T-helper 1 cell (primary cell): ENCODE results near the gene OR5T1.

ENCODE experiments used
- DNase-seq, 5 donors: peaks; one replicate each; pipeline ENCODE4 v3.0.0-alpha.2; 2012 to 2020
- total RNA-seq, 4 donors: gene quantifications; one replicate each; lab custom pipeline; 2026; lab: John Stamatoyannopoulos, UW

Gene OR5T1
- 0 reads per million in 4 donors for total RNA-seq

DNA sequence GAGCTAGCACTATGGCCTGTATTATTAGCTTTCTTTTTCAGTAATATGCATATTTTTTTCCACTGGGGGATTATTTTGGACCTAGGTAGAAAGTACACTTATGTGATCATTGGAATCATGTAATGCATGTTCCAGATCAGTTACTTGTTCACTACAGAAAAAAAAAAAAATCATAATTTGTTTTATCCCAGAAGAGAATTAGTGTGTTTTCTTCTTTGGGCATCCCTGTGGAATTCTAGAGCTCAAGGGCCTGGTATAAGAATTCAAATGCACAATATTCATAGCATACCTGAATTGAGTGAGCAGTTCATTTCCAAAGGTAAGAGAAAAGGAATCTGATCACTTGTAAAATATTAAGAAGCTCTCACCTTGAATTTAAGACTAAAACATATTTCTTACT is at the start of gene OR5T1:
TSS of gene OR5T1 (plus strand) at position 301 of the 400 bp plus-strand sequence. CDS start 1,485 bp downstream, outside the sequence.
- DNase-seq: no peak

DNA sequence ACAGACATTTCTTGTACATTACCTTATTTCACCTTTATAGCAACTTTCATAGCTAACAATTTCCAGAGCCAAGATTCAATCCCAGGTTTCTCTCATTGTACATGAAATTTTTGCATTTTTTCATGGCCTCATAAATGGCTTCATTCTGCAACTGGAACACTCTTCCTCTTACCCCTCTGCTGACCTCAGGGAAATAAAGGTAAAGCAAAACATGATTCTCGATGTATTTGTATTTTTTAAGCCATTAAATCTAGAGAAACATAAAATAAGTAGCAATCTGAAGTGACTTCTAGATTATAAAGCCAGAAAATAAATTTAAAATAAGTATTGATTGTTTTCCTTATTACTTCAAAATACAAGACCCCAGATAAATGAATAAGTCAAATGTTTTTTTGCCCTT is 39.8 kb upstream of the OR5T1 start, which contains the start of gene OR5T2:
TSS of gene OR5T2 (minus strand) at position 101 of the 400 bp plus-strand sequence. CDS start 1,193 bp downstream, outside the sequence.
- DNase-seq: no peak

DNA sequence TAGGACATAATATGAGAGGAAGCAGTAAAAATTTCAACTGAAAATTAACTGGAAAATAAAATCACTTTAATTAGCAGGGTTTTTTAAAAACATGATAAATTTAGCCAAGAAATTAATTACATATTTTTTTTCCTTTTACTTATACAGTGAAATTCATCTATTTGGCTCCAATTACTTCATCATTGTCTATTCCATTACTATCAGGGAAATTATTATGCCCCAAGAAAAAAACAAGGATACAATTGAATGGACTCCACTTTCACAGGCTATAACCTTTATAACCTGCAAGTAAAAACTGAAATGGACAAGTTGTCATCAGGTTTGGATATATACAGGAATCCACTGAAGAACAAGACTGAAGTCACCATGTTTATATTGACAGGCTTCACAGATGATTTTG is 22.0 kb upstream of the OR5T1 start, which contains the start of gene OR5T3:
TSS of gene OR5T3 (plus strand) at position 301 of the 400 bp plus-strand sequence. CDS start at position 301, 0 bp downstream.
- DNase-seq: no peak

DNA sequence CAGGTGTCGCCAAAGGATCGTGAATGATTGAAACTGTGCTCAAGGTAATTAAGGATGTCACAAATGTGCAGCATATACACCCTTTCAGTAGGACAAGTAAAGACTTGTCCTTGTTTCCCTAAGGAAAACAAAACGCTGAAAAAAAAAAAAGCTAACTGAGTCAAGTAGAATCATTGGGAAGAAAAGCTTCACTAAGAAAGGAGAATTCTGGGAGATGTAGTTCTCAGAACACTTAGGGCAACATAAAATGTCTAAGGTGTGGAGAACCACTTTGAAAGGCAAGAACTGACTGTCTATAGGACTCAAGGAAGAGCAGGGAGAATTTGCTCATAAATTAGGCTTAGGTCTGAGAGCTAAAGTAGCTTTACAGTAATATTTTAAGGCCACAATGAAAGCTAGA is 2.9 kb upstream of the OR5T1 start:
- DNase-seq: no peak

DNA sequence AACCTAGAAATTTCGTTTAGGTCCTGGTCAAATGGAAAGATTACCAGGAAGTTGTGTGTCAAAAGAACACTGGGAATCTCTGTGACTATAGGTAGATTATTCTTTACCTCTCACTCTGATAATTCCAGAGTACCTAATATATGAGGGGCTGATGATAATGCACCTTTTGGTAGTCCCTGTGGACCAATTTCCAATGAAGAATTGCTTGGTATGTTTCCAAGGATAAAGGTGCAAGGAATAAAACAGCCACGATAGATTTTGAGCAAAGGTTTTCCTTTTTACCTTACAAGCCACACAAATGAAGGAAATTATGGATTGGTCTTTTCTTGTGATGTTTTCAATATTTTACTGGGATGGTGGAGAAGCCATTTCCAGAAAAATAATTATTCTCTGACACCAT is 18.2 kb downstream of the OR5T1 start, which contains the start of gene OR8H1:
TSS of gene OR8H1 (minus strand) at position 101 of the 400 bp plus-strand sequence. CDS start 1,192 bp downstream, outside the sequence.
- DNase-seq: no peak

DNA sequence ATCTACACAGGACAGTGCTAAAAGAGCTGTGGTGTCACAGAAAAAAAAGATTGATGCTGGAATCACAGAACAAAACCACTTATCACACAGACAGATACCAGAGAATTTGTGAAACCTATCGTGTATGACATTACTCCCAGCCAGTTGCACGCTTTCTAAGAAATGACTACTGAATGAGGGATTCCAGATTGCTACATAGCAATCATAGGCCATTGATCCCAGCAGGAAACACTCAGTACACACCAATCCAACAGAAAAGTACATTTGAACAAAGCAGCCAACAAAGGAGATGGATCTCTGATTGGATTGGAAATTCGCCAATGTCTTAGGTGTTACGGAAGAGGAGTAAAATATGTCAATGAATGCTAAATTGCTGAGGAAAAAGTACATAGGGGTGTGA is 22.9 kb downstream of the OR5T1 start:
- DNase-seq: no peak

DNA sequence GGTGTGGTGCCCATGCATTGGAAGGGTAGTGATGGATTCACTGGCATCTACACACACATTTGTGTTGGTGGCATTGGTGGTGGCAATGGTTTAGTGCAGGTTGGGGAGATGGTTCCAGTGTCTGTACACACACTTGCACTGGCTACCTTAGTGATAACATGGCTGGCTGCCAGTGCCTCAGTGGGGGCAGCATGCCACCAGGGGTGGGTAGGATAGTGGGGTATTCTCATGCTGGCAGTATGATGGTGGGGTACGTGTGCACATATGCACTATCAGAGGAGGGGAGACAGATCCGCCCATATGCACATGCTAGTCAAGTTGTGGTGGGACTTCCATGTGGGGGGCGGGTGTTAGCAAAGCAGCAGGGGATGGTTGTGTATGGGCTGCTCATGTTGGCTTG is 33.9 kb downstream of the OR5T1 start:
- no peak for DNase-seq

DNA sequence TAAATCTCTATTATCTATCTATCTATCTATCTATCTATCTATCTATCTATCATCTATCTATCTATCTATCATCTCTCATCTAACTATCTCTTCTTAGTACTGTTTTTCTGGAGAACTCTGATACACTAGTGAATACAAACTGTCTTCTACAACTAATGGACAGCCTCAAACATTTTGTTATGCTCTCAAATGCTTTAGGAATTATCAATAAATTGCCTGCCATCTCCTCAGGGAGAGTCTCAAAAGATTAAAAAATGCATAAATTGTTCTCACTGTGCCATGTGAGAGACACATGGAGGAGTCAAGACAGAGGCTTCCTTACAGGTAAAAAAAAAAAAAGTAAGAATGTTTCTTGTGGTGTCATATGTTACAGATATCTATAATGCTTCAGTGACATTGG is 40.9 kb downstream of the OR5T1 start, which contains the start of gene OR8K3:
TSS of gene OR8K3 (plus strand) at position 301 of the 400 bp plus-strand sequence. CDS start 3,163 bp downstream, outside the sequence.
- DNase-seq: no peak
